Stomach (tissue), 4 donors: Measurements from ENCODE around the gene DNAAF3.

ENCODE experiments used
- EP300 ChIP-seq: sonication (generic); formaldehyde crosslinking; IDR thresholded peaks from one replicate; pipeline ENCODE4 v1.6.1; 2017; ENCODE audit warnings: antibody characterized with exemption
- POLR2AphosphoS5 ChIP-seq, 3 donors: sonication (generic); formaldehyde crosslinking; IDR thresholded peaks; one replicate each; pipeline ENCODE4 v1.6.1; 2016; ENCODE audit warnings: antibody characterized with exemption in 3 of 3
- TF ChIP-seq, protein P1 (sequence below), 7 experiments: fragments of 450-650 bp in 4 of 7; fragments of 200-600 bp in 3 of 7; sonication (generic) in 3 of 7; IDR thresholded peaks; one replicate each; pipeline ENCODE4 v1.5.1; 2016 to 2019; ENCODE audit warnings: antibody characterized with exemption in 7 of 7, control low read depth in 2 of 7, mild to moderate bottlenecking in 1 of 7

DNA sequence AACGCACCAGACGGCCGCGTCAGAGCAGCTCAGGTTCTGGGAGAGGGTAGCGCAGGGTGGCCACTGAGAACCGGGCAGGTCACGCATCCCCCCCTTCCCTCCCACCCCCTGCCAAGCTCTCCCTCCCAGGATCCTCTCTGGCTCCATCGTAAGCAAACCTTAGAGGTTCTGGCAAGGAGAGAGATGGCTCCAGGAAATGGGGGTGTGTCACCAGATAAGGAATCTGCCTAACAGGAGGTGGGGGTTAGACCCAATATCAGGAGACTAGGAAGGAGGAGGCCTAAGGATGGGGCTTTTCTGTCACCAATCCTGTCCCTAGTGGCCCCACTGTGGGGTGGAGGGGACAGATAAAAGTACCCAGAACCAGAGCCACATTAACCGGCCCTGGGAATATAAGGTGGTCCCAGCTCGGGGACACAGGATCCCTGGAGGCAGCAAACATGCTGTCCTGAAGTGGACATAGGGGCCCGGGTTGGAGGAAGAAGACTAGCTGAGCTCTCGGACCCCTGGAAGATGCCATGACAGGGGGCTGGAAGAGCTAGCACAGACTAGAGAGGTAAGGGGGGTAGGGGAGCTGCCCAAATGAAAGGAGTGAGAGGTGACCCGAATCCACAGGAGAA, 50.9 kb downstream of the DNAAF3 start:
- TF ChIP-seq POLR2AphosphoS5 (IDR thresholded peaks at IDR 0.05), result no peak
- TF ChIP-seq, protein P1, sequence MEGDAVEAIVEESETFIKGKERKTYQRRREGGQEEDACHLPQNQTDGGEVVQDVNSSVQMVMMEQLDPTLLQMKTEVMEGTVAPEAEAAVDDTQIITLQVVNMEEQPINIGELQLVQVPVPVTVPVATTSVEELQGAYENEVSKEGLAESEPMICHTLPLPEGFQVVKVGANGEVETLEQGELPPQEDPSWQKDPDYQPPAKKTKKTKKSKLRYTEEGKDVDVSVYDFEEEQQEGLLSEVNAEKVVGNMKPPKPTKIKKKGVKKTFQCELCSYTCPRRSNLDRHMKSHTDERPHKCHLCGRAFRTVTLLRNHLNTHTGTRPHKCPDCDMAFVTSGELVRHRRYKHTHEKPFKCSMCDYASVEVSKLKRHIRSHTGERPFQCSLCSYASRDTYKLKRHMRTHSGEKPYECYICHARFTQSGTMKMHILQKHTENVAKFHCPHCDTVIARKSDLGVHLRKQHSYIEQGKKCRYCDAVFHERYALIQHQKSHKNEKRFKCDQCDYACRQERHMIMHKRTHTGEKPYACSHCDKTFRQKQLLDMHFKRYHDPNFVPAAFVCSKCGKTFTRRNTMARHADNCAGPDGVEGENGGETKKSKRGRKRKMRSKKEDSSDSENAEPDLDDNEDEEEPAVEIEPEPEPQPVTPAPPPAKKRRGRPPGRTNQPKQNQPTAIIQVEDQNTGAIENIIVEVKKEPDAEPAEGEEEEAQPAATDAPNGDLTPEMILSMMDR (IDR thresholded peaks at IDR 0.05), result no peak
- TF ChIP-seq EP300, result no peak
